Astrocyte (in vitro differentiated cells and primary cell): ENCODE data around the gene ERICH6. TPM values are rescaled to one million over a fixed set of nuclear protein-coding genes. Genes with fewer than 3 reads are reported as not detected.

Experiments
- DNase-seq: peaks from one replicate; pipeline ENCODE4 v3.0.0-alpha.2; 2010; ENCODE audit warnings: low read depth
- FAIRE-seq: peaks from 2 replicates; lab custom pipeline; 2011; peaks lifted over from hg19 to GRCh38; lab: Jason Lieb, UNC
- H2AFZ ChIP-seq: 2 replicates; pipeline ENCODE4 v1.6.0; 2012; ENCODE audit warnings: low read depth, low read length, inconsistent platforms
- H3K27ac ChIP-seq: 2 replicates; pipeline ENCODE4 v1.5.1; 2011; ENCODE audit warnings: low read depth, low read length, inconsistent platforms
- H3K27me3 ChIP-seq: 2 replicates; pipeline ENCODE4 v1.6.0; 2011; ENCODE audit warnings: low read length, inconsistent platforms; ENCODE audit not compliant: insufficient read depth
- H3K36me3 ChIP-seq: 2 replicates; pipeline ENCODE4 v1.5.1; 2011; ENCODE audit warnings: low read length, inconsistent platforms; ENCODE audit not compliant: insufficient read depth
- H3K4me1 ChIP-seq: 2 replicates; pipeline ENCODE4 v1.5.1; 2011; ENCODE audit warnings: low read length, inconsistent platforms; ENCODE audit not compliant: insufficient read depth
- H3K4me2 ChIP-seq: 2 replicates; pipeline ENCODE4 v1.6.0; 2012; ENCODE audit warnings: low read length, inconsistent platforms
- H3K4me3 ChIP-seq: 2 replicates; pipeline ENCODE4 v1.5.1; 2011; ENCODE audit warnings: low read depth, mild to moderate bottlenecking, low read length, inconsistent platforms; ENCODE audit not compliant: insufficient read depth
- H3K79me2 ChIP-seq: 2 replicates; pipeline ENCODE4 v1.6.0; 2012; ENCODE audit warnings: mild to moderate bottlenecking, low read length, inconsistent platforms; ENCODE audit not compliant: insufficient read depth
- H3K9ac ChIP-seq: 2 replicates; pipeline ENCODE4 v1.6.0; 2012; ENCODE audit warnings: mild to moderate bottlenecking, low read length, inconsistent platforms
- H3K9me3 ChIP-seq: 2 replicates; pipeline ENCODE4 v1.5.1; 2012; ENCODE audit warnings: low read depth, mild to moderate bottlenecking, low read length, inconsistent platforms; ENCODE audit not compliant: insufficient read depth
- H4K20me1 ChIP-seq: 2 replicates; pipeline ENCODE4 v1.6.0; 2012; ENCODE audit warnings: low read length, inconsistent platforms; ENCODE audit not compliant: insufficient read depth
- H3K27ac Mint-ChIP-seq: one replicate; pipeline ENCODE4 v1.8.0; 2021; ENCODE audit warnings: mild to moderate bottlenecking, mixed read lengths; ENCODE audit not compliant: unreplicated experiment
- H3K27me3 Mint-ChIP-seq: one replicate; pipeline ENCODE4 v1.8.0; 2021; ENCODE audit warnings: low read depth, mixed read lengths; ENCODE audit not compliant: unreplicated experiment
- H3K36me3 Mint-ChIP-seq: one replicate; pipeline ENCODE4 v1.8.0; 2021; ENCODE audit warnings: low read depth, mixed read lengths; ENCODE audit not compliant: unreplicated experiment
- H3K4me1 Mint-ChIP-seq: one replicate; pipeline ENCODE4 v1.8.0; 2021; ENCODE audit warnings: low read depth, mixed read lengths; ENCODE audit not compliant: unreplicated experiment
- H3K4me3 Mint-ChIP-seq: one replicate; pipeline ENCODE4 v1.8.0; 2021; ENCODE audit warnings: mild to moderate bottlenecking, moderate library complexity, mixed read lengths; ENCODE audit not compliant: unreplicated experiment
- H3K9me3 Mint-ChIP-seq: one replicate; pipeline ENCODE4 v1.8.0; 2021; ENCODE audit warnings: mild to moderate bottlenecking, mixed read lengths; ENCODE audit not compliant: unreplicated experiment
- EZH2 ChIP-seq: IDR thresholded peaks from 2 replicates; pipeline ENCODE4 v1.6.1; 2012; ENCODE audit warnings: mild to moderate bottlenecking, low read length, inconsistent platforms; ENCODE audit not compliant: insufficient read depth
- total RNA-seq: library from RNA; stranded (reverse); gene quantifications from 2 replicates; pipeline ENCODE4 v1.2.1, GENCODE V29; 2021
- TF ChIP-seq, protein P1 (sequence below): IDR thresholded peaks from 2 replicates; pipeline ENCODE4 v1.5.1; 2011; ENCODE audit warnings: low read depth, mild to moderate bottlenecking, inconsistent platforms, low read length, moderate library complexity; ENCODE audit not compliant: insufficient read depth

ERICH6 gene
- total RNA-seq, 1 donor from 2014 or later, result 0.09 TPM

DNA sequence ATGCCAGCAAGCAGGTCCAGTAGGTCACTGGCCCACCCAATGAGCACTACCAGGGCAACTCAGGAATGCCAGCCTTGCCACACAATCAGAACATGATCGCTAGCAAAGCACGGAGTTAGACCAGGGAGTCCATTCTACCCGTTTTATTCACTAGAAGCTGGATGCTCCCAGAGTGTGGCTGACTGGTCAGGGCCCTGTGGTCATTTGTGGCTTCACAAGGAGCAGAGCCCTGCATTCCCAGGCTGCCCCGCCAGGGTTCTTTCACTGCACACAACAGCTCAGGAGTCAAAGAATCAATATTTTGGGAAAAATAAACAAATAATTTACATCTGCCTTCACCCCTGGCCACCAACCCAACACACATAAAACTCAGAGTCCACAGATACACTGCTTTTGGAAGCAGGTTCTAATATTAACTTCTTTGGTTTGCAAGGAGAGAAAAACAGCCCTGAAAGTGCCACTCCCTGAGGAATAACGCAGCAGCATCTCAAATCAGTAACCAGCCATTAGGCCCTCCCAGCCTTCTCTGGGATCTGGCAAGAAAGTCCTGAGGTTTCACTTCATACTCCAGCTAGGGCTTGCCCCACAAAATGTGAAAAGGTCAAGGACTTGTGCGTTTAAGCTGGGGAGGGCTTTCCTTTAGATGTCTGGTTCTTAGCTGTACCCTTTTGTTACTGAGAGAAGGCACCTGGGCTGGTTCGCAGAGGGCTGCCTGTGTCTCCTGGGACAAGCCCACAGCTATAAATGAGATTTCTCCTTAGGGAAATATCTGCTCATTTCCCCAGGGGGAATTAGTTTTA is 43.3 kb upstream of the ERICH6 start:
- Mint-ChIP-seq H3K4me1 (peaks cover 67% of the 10 kb centered on the region), H3K27me3 (no peaks in the 10 kb centered on the region), H3K27ac (peak overlapping the region; percentile 75), H3K36me3 (peaks cover 11% of the 10 kb centered on the region), H3K9me3 (no peaks in the 10 kb centered on the region), H3K4me3 (peak overlapping the region; percentile 42)
- H3K9me3 ChIP-seq, result no peaks in the 10 kb centered on the region
- no peaks in the 10 kb centered on the region for H3K36me3 ChIP-seq
- H4K20me1 ChIP-seq, result peaks cover 82% of the 10 kb centered on the region
- H3K4me2 ChIP-seq, result no peak overlapping the region
- no peak overlapping the region for H2AFZ ChIP-seq
- no peak overlapping the region for H3K27ac ChIP-seq
- no peak overlapping the region for H3K9ac ChIP-seq
- no peak for TF ChIP-seq EZH2
- no peaks in the 10 kb centered on the region for H3K27me3 ChIP-seq
- H3K4me1 ChIP-seq, result peaks cover 23% of the 10 kb centered on the region
- DNase-seq (no peak), FAIRE-seq (no peak)
- H3K79me2 ChIP-seq, result peaks cover 91% of the 10 kb centered on the region
- no peak overlapping the region for H3K4me3 ChIP-seq

DNA sequence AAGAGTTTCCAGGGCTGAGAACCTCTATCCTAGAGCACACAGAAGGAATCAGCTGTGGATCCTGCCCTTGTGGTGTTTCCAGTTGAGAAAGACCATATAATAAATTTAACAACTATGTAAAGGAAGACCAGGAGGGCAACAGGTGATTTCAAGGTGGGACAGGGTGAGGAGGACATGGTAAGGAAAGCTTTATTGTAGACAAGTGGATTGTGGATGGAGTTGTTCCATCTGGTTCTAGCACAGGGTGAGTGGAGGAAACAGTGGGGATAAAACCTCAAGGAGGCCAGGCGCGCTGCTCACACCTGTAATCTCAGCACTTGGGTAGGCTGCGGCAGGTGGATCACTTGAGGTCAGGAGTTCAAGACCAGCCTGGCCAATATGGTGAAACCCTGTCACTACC is 42.1 kb upstream of the ERICH6 start:
- Histone ChIP-seq H3K4me3 (no peak overlapping the region), H2AFZ (no peak overlapping the region), H3K27ac (no peak overlapping the region), H3K9me3 (no peaks in the 10 kb centered on the region), H3K4me1 (peaks cover 23% of the 10 kb centered on the region), H3K27me3 (no peaks in the 10 kb centered on the region), H3K4me2 (no peak overlapping the region), H4K20me1 (peaks cover 73% of the 10 kb centered on the region), H3K9ac (no peak overlapping the region), H3K79me2 (peaks cover 83% of the 10 kb centered on the region), H3K36me3 (no peaks in the 10 kb centered on the region)
- Mint-ChIP-seq H3K4me3 (no peak overlapping the region), H3K4me1 (peaks cover 69% of the 10 kb centered on the region), H3K9me3 (no peaks in the 10 kb centered on the region), H3K27ac (no peak overlapping the region), H3K36me3 (peaks cover 18% of the 10 kb centered on the region), H3K27me3 (no peaks in the 10 kb centered on the region)
- DNase-seq (no peak), FAIRE-seq (no peak)
- TF ChIP-seq, protein P1, sequence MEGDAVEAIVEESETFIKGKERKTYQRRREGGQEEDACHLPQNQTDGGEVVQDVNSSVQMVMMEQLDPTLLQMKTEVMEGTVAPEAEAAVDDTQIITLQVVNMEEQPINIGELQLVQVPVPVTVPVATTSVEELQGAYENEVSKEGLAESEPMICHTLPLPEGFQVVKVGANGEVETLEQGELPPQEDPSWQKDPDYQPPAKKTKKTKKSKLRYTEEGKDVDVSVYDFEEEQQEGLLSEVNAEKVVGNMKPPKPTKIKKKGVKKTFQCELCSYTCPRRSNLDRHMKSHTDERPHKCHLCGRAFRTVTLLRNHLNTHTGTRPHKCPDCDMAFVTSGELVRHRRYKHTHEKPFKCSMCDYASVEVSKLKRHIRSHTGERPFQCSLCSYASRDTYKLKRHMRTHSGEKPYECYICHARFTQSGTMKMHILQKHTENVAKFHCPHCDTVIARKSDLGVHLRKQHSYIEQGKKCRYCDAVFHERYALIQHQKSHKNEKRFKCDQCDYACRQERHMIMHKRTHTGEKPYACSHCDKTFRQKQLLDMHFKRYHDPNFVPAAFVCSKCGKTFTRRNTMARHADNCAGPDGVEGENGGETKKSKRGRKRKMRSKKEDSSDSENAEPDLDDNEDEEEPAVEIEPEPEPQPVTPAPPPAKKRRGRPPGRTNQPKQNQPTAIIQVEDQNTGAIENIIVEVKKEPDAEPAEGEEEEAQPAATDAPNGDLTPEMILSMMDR, result no peak
- TF ChIP-seq EZH2, result no peak

DNA sequence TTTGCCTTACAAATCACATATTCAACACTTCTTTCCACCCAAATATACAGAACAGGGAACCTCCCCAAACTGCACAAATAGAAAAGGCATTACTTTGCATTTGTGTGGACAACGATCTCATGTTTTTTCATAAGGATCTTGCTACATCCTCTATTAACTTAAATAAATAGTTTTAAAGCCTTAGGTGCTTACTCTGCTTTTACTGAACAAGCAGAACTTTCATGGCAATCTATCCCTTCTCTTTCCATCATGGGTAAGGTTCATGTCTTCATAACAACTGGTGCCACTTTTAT is 41.1 kb upstream of the ERICH6 start:
- Histone ChIP-seq H3K9me3 (no peaks in the 10 kb centered on the region), H2AFZ (no peak overlapping the region), H3K79me2 (peaks cover 78% of the 10 kb centered on the region), H3K36me3 (no peaks in the 10 kb centered on the region), H3K9ac (no peak overlapping the region), H3K27ac (no peak overlapping the region), H3K27me3 (no peaks in the 10 kb centered on the region), H3K4me1 (peaks cover 23% of the 10 kb centered on the region), H4K20me1 (peaks cover 73% of the 10 kb centered on the region), H3K4me2 (no peak overlapping the region), H3K4me3 (no peak overlapping the region)
- peak overlapping the region; percentile 9 for H3K4me3 Mint-ChIP-seq
- DNase-seq (no peak), FAIRE-seq (no peak)
- peaks cover 67% of the 10 kb centered on the region for H3K4me1 Mint-ChIP-seq
- H3K9me3 Mint-ChIP-seq, result no peaks in the 10 kb centered on the region
- H3K36me3 Mint-ChIP-seq, result peaks cover 15% of the 10 kb centered on the region
- no peak for TF ChIP-seq EZH2
- TF ChIP-seq, protein P1, result no peak
- peak overlapping the region; percentile 99 for H3K27ac Mint-ChIP-seq
- H3K27me3 Mint-ChIP-seq, result no peaks in the 10 kb centered on the region
